Panc1 (cell line): ENCODE data around the gene CRKL. TPM values are rescaled to one million over a fixed set of nuclear protein-coding genes. Genes with fewer than 3 reads are reported as not detected.

ENCODE experiments used
- ATAC-seq: fragments of 200-7000 bp; cut with Tn5 transposase; 2 replicates; pipeline ENCODE4 v1.9.1; 2020; ENCODE audit warnings: mild to moderate bottlenecking, moderate library complexity
- BruUV-seq: library from RNA; stranded (reverse); fragments of 400-500 nt; replicated peaks from 2 replicates; lab custom pipeline; 2021; lab: Mats Ljungman, UMichigan
- CTCF ChIA-PET: fragments of 300-600 bp; sonication (Branson Sonifier 250); formaldehyde crosslinking; loops from one replicate; lab custom pipeline; 2022; ENCODE audit warnings: antibody characterized with exemption; lab: Charles Lee
- POLR2A ChIA-PET: fragments of 300-600 bp; sonication (Branson Sonifier 250); formaldehyde crosslinking; loops from one replicate; lab custom pipeline; 2022; ENCODE audit warnings: antibody characterized with exemption; lab: Charles Lee
- DNase-seq: peaks from one replicate; pipeline ENCODE4 v3.0.0-alpha.2; 2010; ENCODE audit warnings: low read depth, low spot score
- H3K27ac ChIP-seq: 2 replicates; pipeline ENCODE4 v1.5.1; 2011; ENCODE audit warnings: mild to moderate bottlenecking, low read length, inconsistent platforms
- H3K27me3 ChIP-seq: fragments of 200-500 bp; sonication (Bioruptor generic); 2 replicates; pipeline ENCODE4 v1.6.0; 2014; ENCODE audit warnings: low read length, inconsistent platforms; ENCODE audit not compliant: control insufficient read depth, insufficient read depth
- H3K36me3 ChIP-seq: fragments of 200-500 bp; sonication (Bioruptor generic); 2 replicates; pipeline ENCODE4 v1.5.1; 2014; ENCODE audit warnings: inconsistent platforms, mild to moderate bottlenecking, low read length, moderate library complexity; ENCODE audit not compliant: control insufficient read depth, insufficient read depth
- H3K4me1 ChIP-seq: 2 replicates; pipeline ENCODE4 v1.5.1; 2011; ENCODE audit warnings: inconsistent platforms, mild to moderate bottlenecking, low read length, moderate library complexity; ENCODE audit not compliant: control insufficient read depth, insufficient read depth
- H3K4me3 ChIP-seq, 2 experiments: 2 replicates each; pipeline ENCODE4 v1.5.1; 2011 to 2012; ENCODE audit warnings: low read depth in 2 of 2, low read length in 2 of 2, mild to moderate bottlenecking in 2 of 2, inconsistent platforms in 1 of 2, moderate library complexity in 1 of 2
- H3K9me3 ChIP-seq: fragments of 200-500 bp; sonication (Bioruptor generic); 2 replicates; pipeline ENCODE4 v1.5.1; 2014; ENCODE audit warnings: low read depth, mild to moderate bottlenecking, inconsistent platforms, low read length, moderate library complexity; ENCODE audit not compliant: control insufficient read depth, insufficient read depth
- CTCF ChIP-seq: fragments of 450-650 bp; IDR thresholded peaks from 2 replicates; pipeline ENCODE4 v1.5.1; 2017; ENCODE audit warnings: mild to moderate bottlenecking
- POLR2AphosphoS5 ChIP-seq: IDR thresholded peaks from 2 replicates; pipeline ENCODE4 v1.6.1; 2012; ENCODE audit warnings: mild to moderate bottlenecking, low read depth, low read length, moderate library complexity
- REST ChIP-seq, 2 experiments: IDR thresholded peaks; 2 replicates each; pipeline ENCODE4 v1.6.1; 2011 to 2012; ENCODE audit warnings: low read depth in 2 of 2, control low read depth in 1 of 2, low read length in 1 of 2, mild to moderate bottlenecking in 1 of 2, moderate library complexity in 1 of 2; ENCODE audit not compliant: insufficient read depth in 1 of 2
- SIN3A ChIP-seq: IDR thresholded peaks from 2 replicates; pipeline ENCODE4 v1.6.1; 2012; ENCODE audit warnings: low read depth, mild to moderate bottlenecking, low read length, moderate library complexity, borderline replicate concordance; ENCODE audit not compliant: insufficient read depth
- TCF7L2 ChIP-seq: IDR thresholded peaks from 2 replicates; pipeline ENCODE4 v1.6.1; 2011; ENCODE audit warnings: mild to moderate bottlenecking, low read depth, low read length, inconsistent platforms
- in situ Hi-C: cut with HindIII; loops from 2 replicates; pipeline ENCODE4 v1.10.0; 2016; ENCODE audit warnings: low sequenced_read_pairs, low pct_unique_long_range_greater_than_20kb
- intact Hi-C: fragments of 100-400 bp; cut with micrococcal nuclease; formaldehyde crosslinking; loops from one replicate; pipeline ENCODE4 v1.10.0; 2022; ENCODE audit not compliant: unreplicated experiment
- total RNA-seq: library from RNA; stranded (reverse); gene quantifications from one replicate; pipeline ENCODE4 v1.2.1, GENCODE V29; 2021; ENCODE audit not compliant: unreplicated experiment

Gene CRKL
- total RNA-seq, 1 experiment from 2014 or later, result 59.4 TPM

GRCh38 chr22:20877715-20878114 lies 39.5 kb upstream of the CRKL start:
- Histone ChIP-seq H3K27ac (no peak overlapping the region), H3K4me1 (no peaks in the 10 kb centered on the region), H3K4me3 (no peak overlapping the region), H3K36me3 (no peaks in the 10 kb centered on the region), H3K9me3 (no peaks in the 10 kb centered on the region), H3K27me3 (no peaks in the 10 kb centered on the region)
- ChIA-PET CTCF (no interaction called here), POLR2A (no interaction called here)
- TF ChIP-seq CTCF, result no peak
- no peak for TF ChIP-seq SIN3A
- DNase-seq (no peak), ATAC-seq (no peak)
- intact Hi-C loops (no loop called here), in situ Hi-C loops (no loop called here)
- no TSS peak for BruUV-seq

GRCh38 chr22:20881231-20881630 lies 36.0 kb upstream of the CRKL start:
- intact Hi-C loops, result loop anchor here (10.0 kb wide), 1 partner anchor 64 kb away; no protein-coding TSS in a partner anchor
- POLR2A ChIA-PET, result no interaction called here
- CTCF ChIA-PET, result interaction anchor here (0.7 kb wide), 1 partner anchor 221 kb away, joined by 4 read pairs; no protein-coding TSS in a partner anchor

GRCh38 chr22:20881869-20882815 lies 35.1 kb upstream of the CRKL start:
- POLR2A ChIA-PET, result no interaction called here
- intact Hi-C loops, result loop anchor here (10.0 kb wide), 1 partner anchor 63 kb away; no protein-coding TSS in a partner anchor
- TF ChIP-seq TCF7L2 (no peak), CTCF (no peak), REST (IDR thresholded peaks at IDR 0.05; ENCODE audit: insufficient read depth in 1 of 2, low read depth in 2 of 2, low read length in 1 of 2) (no peak), SIN3A (no peak), POLR2AphosphoS5 (no peak)
- no TSS peak for BruUV-seq
- no peaks in the 10 kb centered on the region for H3K9me3 ChIP-seq
- no peaks in the 10 kb centered on the region for H3K27me3 ChIP-seq
- H3K4me3 ChIP-seq, result no peak overlapping the region
- CTCF ChIA-PET, result no interaction called here
- ATAC-seq, result no peak
- H3K4me1 ChIP-seq, result peaks cover 6% of the 10 kb centered on the region
- no peaks in the 10 kb centered on the region for H3K36me3 ChIP-seq
- in situ Hi-C loops, result no loop called here
- DNase-seq, result no peak
- no peak overlapping the region for H3K27ac ChIP-seq

More at GRCh38 chr22:20881231-20881630, 36.0 kb upstream of the CRKL start:
- H3K36me3 ChIP-seq, result no peaks in the 10 kb centered on the region
- TF ChIP-seq CTCF, result no peak
- no peak for TF ChIP-seq SIN3A
- no peak for DNase-seq
- no TSS peak for BruUV-seq
- in situ Hi-C loops, result no loop called here
- H3K27ac ChIP-seq, result no peak overlapping the region
- no peaks in the 10 kb centered on the region for H3K27me3 ChIP-seq
- no peaks in the 10 kb centered on the region for H3K9me3 ChIP-seq
- H3K4me1 ChIP-seq, result peaks cover 6% of the 10 kb centered on the region
- H3K4me3 ChIP-seq, result no peak overlapping the region
- ATAC-seq, result no peak
